Measurements from ENCODE around the gene INPP5J.

- TF ChIP-seq CTCF (IDR thresholded peaks at IDR 0.05) (no peak), EP300 (IDR thresholded peaks at IDR 0.05) (no peak), POLR2A (IDR thresholded peaks at IDR 0.05) (no peak), POLR2AphosphoS5 (IDR thresholded peaks at IDR 0.05) (no peak)
Observed at GRCh38 chr22:31091106-31091975, 31.4 kb upstream of the INPP5J start.
